ENCODE measurements around the gene FAM171A1.
A peak's percentile ranks its signal among the peaks of the same experiment; 100 is the strongest.

The FAM171A1 gene

DNA sequence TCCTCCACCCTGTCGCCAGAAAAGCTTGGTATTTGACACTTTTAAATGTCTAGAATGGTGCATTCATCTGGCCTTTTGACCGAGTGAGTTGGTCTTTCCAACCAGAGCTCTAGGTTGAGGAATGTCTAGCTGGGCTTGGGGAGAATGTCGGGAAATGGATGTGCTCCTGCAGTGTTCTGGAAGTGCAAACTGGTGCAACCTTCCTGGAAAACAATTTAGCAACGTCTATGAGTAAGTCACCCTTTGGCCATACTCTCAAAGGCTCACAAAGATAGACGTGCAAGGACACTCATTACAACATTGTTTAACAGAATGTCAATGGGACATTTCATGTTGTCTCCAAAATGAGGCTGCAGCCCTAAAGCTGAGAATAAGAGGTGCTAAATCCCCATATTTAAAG is 190.4 kb downstream of the FAM171A1 start:
- H3K9me3 ChIP-seq (replicated peaks in 1 of 2; ENCODE audit: control insufficient read depth in 2 of 2, insufficient read depth in 1 of 2, low read depth in 1 of 2, low read length in 2 of 2) = no peaks in the 10 kb centered on the region
- H3K23ac ChIP-seq (ENCODE audit: low read depth, low read length, poor library complexity) = no peak overlapping the region
- H3K79me1 ChIP-seq (ENCODE audit: low read depth, low read length) = no peaks in the 10 kb centered on the region
- H3K36me3 ChIP-seq (replicated peaks in 1 of 2; ENCODE audit: control insufficient read depth in 2 of 2, insufficient read depth in 2 of 2, low read length in 2 of 2) = no peaks in the 10 kb centered on the region
- H2BK120ac ChIP-seq (ENCODE audit: low read depth, low read length) = no peak overlapping the region
- H3K14ac ChIP-seq (ENCODE audit: low read length) = no peak overlapping the region
- H4K91ac ChIP-seq (ENCODE audit: low read depth, low read length, poor library complexity) = no peak overlapping the region
- no peak overlapping the region for H2BK5ac ChIP-seq (ENCODE audit: low read length)
- no peaks in the 10 kb centered on the region for H3K4me1 ChIP-seq (ENCODE audit: control insufficient read depth in 2 of 2, insufficient read depth in 1 of 2, low read depth in 1 of 2, low read length in 2 of 2)
- no peak overlapping the region for H2BK12ac ChIP-seq (ENCODE audit: low read length)
- no peak overlapping the region for H2AFZ ChIP-seq (ENCODE audit: low read length)
- no peak for DNase-seq (ENCODE audit: low spot score)
- no peak overlapping the region for H3K4me2 ChIP-seq (ENCODE audit: insufficient read depth, low read length, poor library complexity, severe bottlenecking)
- no peak overlapping the region for H3K27ac ChIP-seq (replicated peaks; ENCODE audit: low read length)
- WGBS, 2 donors (ENCODE audit: extremely low coverage in 2 of 2, insufficient read length in 2 of 2, insufficient replicate concordance in 1 of 2) = no CpG with 5 or more reads among the region's 5 CpGs
- no peaks in the 10 kb centered on the region for H3K27me3 ChIP-seq (ENCODE audit: control insufficient read depth in 3 of 3, insufficient read depth in 3 of 3, low read depth in 1 of 3, low read length in 3 of 3)
- H2AK5ac ChIP-seq (ENCODE audit: low read depth, low read length) = no peak overlapping the region
- H3K4me3 ChIP-seq (ENCODE audit: low read length in 2 of 2) = no peak overlapping the region
- no peak overlapping the region for H2BK15ac ChIP-seq (ENCODE audit: low read length)
- no peak overlapping the region for H3K18ac ChIP-seq (ENCODE audit: low read length)
- H4K8ac ChIP-seq (ENCODE audit: low read depth, low read length) = no peak overlapping the region
- H3K9ac ChIP-seq (ENCODE audit: low read depth, low read length, poor library complexity) = no peak overlapping the region
- no peak overlapping the region for H3K4ac ChIP-seq (ENCODE audit: low read length)

DNA sequence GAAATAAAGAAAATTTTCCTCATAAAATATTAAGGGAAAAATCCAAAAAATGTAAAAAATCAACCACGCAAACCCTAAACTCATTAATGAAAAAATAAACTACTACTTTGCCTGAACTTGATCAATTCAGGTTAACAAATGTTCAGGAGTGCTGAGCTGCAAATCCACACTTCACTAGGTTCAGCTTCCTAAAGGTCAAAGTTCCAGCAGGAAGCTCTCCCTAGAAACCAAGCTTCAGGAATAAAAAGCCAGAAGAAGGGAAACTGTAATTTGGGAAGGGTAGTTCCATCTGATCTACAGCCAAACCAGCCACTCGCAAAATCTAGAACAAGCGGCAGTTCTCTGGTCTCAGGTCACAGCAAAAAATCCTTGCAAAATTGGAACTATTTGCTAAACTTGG is 194.8 kb downstream of the FAM171A1 start:
- no peak overlapping the region for H2BK5ac ChIP-seq (ENCODE audit: low read length)
- H2BK120ac ChIP-seq (ENCODE audit: low read depth, low read length) = no peak overlapping the region
- no peak overlapping the region for H2AK5ac ChIP-seq (ENCODE audit: low read depth, low read length)
- H3K4me2 ChIP-seq (ENCODE audit: insufficient read depth, low read length, poor library complexity, severe bottlenecking) = no peak overlapping the region
- no peaks in the 10 kb centered on the region for H3K9me3 ChIP-seq (replicated peaks in 1 of 2; ENCODE audit: control insufficient read depth in 2 of 2, insufficient read depth in 1 of 2, low read depth in 1 of 2, low read length in 2 of 2)
- H3K14ac ChIP-seq (ENCODE audit: low read length) = no peak overlapping the region
- no peaks in the 10 kb centered on the region for H3K36me3 ChIP-seq (replicated peaks in 1 of 2; ENCODE audit: control insufficient read depth in 2 of 2, insufficient read depth in 2 of 2, low read length in 2 of 2)
- WGBS, 2 donors (ENCODE audit: extremely low coverage in 2 of 2, insufficient read length in 2 of 2, insufficient replicate concordance in 1 of 2) = no CpG with 5 or more reads among the region's 3 CpGs
- no peak overlapping the region for H2AFZ ChIP-seq (ENCODE audit: low read length)
- H3K23ac ChIP-seq (ENCODE audit: low read depth, low read length, poor library complexity) = no peak overlapping the region
- no peaks in the 10 kb centered on the region for H3K79me1 ChIP-seq (ENCODE audit: low read depth, low read length)
- DNase-seq (ENCODE audit: low spot score) = no peak
- H3K27ac ChIP-seq (replicated peaks; ENCODE audit: low read length) = no peak overlapping the region
- H2BK12ac ChIP-seq (ENCODE audit: low read length) = no peak overlapping the region
- H4K8ac ChIP-seq (ENCODE audit: low read depth, low read length) = no peak overlapping the region
- H3K27me3 ChIP-seq (ENCODE audit: control insufficient read depth in 3 of 3, insufficient read depth in 3 of 3, low read depth in 1 of 3, low read length in 3 of 3) = peaks cover 0 to 4% (median 0%) of the 10 kb centered on the region in 3 experiments
- H4K91ac ChIP-seq (ENCODE audit: low read depth, low read length, poor library complexity) = no peak overlapping the region
- H3K9ac ChIP-seq (ENCODE audit: low read depth, low read length, poor library complexity) = no peak overlapping the region
- no peaks in the 10 kb centered on the region for H3K4me1 ChIP-seq (ENCODE audit: control insufficient read depth in 2 of 2, insufficient read depth in 1 of 2, low read depth in 1 of 2, low read length in 2 of 2)
- H3K4ac ChIP-seq (ENCODE audit: low read length) = no peak overlapping the region
- H3K4me3 ChIP-seq (ENCODE audit: low read length in 2 of 2) = no peak overlapping the region
- no peak overlapping the region for H2BK15ac ChIP-seq (ENCODE audit: low read length)
- H3K18ac ChIP-seq (ENCODE audit: low read length) = no peak overlapping the region

DNA sequence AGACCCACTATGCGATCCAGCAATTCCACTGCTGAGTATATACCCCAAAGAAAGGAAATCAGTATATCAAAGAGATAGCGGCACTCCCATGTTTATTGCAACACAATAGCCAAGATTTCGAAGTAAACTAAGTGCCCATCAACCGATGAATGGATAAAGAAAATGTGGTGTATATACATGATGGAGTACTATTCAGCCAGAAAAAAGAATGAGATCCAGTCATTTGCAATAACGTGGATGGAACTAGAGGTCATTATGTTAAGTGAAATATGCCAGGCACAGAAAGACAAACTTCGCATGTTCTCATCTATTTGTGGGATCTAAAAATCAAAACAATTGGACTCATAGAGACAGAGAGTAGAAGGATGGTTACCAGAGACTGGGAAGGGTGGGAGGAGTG is 195.5 kb downstream of the FAM171A1 start:
- Histone ChIP-seq H3K27ac (replicated peaks; ENCODE audit: low read length) (no peak overlapping the region), H3K14ac (ENCODE audit: low read length) (no peak overlapping the region), H2BK12ac (ENCODE audit: low read length) (no peak overlapping the region), H3K4ac (ENCODE audit: low read length) (no peak overlapping the region), H3K27me3 (ENCODE audit: control insufficient read depth in 3 of 3, insufficient read depth in 3 of 3, low read depth in 1 of 3, low read length in 3 of 3) (peaks cover 0 to 4% (median 0%) of the 10 kb centered on the region in 3 experiments), H2BK120ac (ENCODE audit: low read depth, low read length) (no peak overlapping the region), H2AFZ (ENCODE audit: low read length) (no peak overlapping the region), H2BK15ac (ENCODE audit: low read length) (no peak overlapping the region), H3K36me3 (replicated peaks in 1 of 2; ENCODE audit: control insufficient read depth in 2 of 2, insufficient read depth in 2 of 2, low read length in 2 of 2) (no peaks in the 10 kb centered on the region), H3K18ac (ENCODE audit: low read length) (no peak overlapping the region), H4K8ac (ENCODE audit: low read depth, low read length) (no peak overlapping the region), H2BK5ac (ENCODE audit: low read length) (no peak overlapping the region), H2AK5ac (ENCODE audit: low read depth, low read length) (no peak overlapping the region), H4K91ac (ENCODE audit: low read depth, low read length, poor library complexity) (no peak overlapping the region), H3K4me1 (ENCODE audit: control insufficient read depth in 2 of 2, insufficient read depth in 1 of 2, low read depth in 1 of 2, low read length in 2 of 2) (no peaks in the 10 kb centered on the region), H3K4me2 (ENCODE audit: insufficient read depth, low read length, poor library complexity, severe bottlenecking) (no peak overlapping the region), H3K9ac (ENCODE audit: low read depth, low read length, poor library complexity) (no peak overlapping the region), H3K79me1 (ENCODE audit: low read depth, low read length) (no peaks in the 10 kb centered on the region), H3K9me3 (replicated peaks in 1 of 2; ENCODE audit: control insufficient read depth in 2 of 2, insufficient read depth in 1 of 2, low read depth in 1 of 2, low read length in 2 of 2) (no peaks in the 10 kb centered on the region), H3K4me3 (ENCODE audit: low read length in 2 of 2) (no peak overlapping the region), H3K23ac (ENCODE audit: low read depth, low read length, poor library complexity) (no peak overlapping the region)
- no peak for DNase-seq (ENCODE audit: low spot score)
- no CpG with 5 or more reads among the region's 6 CpGs for WGBS, 2 donors (ENCODE audit: extremely low coverage in 2 of 2, insufficient read length in 2 of 2, insufficient replicate concordance in 1 of 2)

DNA sequence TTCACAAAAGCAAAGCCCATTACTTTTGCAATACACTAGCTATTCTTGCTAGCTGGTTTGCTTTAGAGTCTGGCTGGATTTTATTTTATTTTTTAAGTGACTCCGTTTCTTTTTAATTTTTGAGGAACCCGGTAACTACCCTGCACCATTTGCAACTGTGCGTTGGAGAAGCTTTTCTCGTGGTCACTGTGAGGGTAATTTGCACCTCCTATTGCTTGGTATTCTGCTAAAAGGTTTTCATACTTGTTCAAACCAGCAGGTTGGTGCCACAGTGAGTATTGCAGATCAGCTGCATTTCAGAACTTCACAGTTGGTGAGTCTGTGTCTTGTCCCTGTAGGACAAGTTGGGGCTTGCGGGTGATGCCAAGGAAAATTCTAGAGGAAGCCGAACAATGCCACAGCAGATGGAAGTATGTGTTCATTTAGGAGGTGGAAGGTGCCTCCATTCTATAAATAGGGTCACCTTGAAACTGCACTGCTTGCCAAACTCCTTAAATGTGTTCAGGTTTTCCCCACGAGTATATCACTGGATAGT is 198.7 kb downstream of the FAM171A1 start:
- no peak overlapping the region for H2BK5ac ChIP-seq (ENCODE audit: low read length)
- H3K4me1 ChIP-seq (ENCODE audit: control insufficient read depth in 2 of 2, insufficient read depth in 1 of 2, low read depth in 1 of 2, low read length in 2 of 2) = peaks cover 2 to 6% of the 10 kb centered on the region in 2 donors
- H2BK12ac ChIP-seq (ENCODE audit: low read length) = no peak overlapping the region
- no peak overlapping the region for H3K23ac ChIP-seq (ENCODE audit: low read depth, low read length, poor library complexity)
- H3K36me3 ChIP-seq (replicated peaks in 1 of 2; ENCODE audit: control insufficient read depth in 2 of 2, insufficient read depth in 2 of 2, low read length in 2 of 2) = no peaks in the 10 kb centered on the region
- DNase-seq (ENCODE audit: low spot score) = no peak
- H4K91ac ChIP-seq (ENCODE audit: low read depth, low read length, poor library complexity) = no peak overlapping the region
- H3K9me3 ChIP-seq (replicated peaks in 1 of 2; ENCODE audit: control insufficient read depth in 2 of 2, insufficient read depth in 1 of 2, low read depth in 1 of 2, low read length in 2 of 2) = no peaks in the 10 kb centered on the region
- H3K79me1 ChIP-seq (ENCODE audit: low read depth, low read length) = peaks cover 3% of the 10 kb centered on the region
- H4K8ac ChIP-seq (ENCODE audit: low read depth, low read length) = no peak overlapping the region
- peak overlapping the region; percentile 24 for H2AFZ ChIP-seq (ENCODE audit: low read length)
- H2AK5ac ChIP-seq (ENCODE audit: low read depth, low read length) = no peak overlapping the region
- H3K4me3 ChIP-seq (ENCODE audit: low read length in 2 of 2) = no peak overlapping the region
- no peak overlapping the region for H2BK120ac ChIP-seq (ENCODE audit: low read depth, low read length)
- peaks cover 0 to 4% (median 0%) of the 10 kb centered on the region in 3 experiments for H3K27me3 ChIP-seq (ENCODE audit: control insufficient read depth in 3 of 3, insufficient read depth in 3 of 3, low read depth in 1 of 3, low read length in 3 of 3)
- no peak overlapping the region for H3K27ac ChIP-seq (replicated peaks; ENCODE audit: low read length)
- no CpG with 5 or more reads among the region's 7 CpGs for WGBS, 2 donors (ENCODE audit: extremely low coverage in 2 of 2, insufficient read length in 2 of 2, insufficient replicate concordance in 1 of 2)
- no peak overlapping the region for H3K18ac ChIP-seq (ENCODE audit: low read length)
- H3K4me2 ChIP-seq (ENCODE audit: insufficient read depth, low read length, poor library complexity, severe bottlenecking) = no peak overlapping the region
- no peak overlapping the region for H3K14ac ChIP-seq (ENCODE audit: low read length)
- H3K4ac ChIP-seq (ENCODE audit: low read length) = no peak overlapping the region
- no peak overlapping the region for H2BK15ac ChIP-seq (ENCODE audit: low read length)
- no peak overlapping the region for H3K9ac ChIP-seq (ENCODE audit: low read depth, low read length, poor library complexity)

Measured in neuronal stem cell (in vitro differentiated cells).